Measurements from ENCODE around the gene RTKN2.

DNA sequence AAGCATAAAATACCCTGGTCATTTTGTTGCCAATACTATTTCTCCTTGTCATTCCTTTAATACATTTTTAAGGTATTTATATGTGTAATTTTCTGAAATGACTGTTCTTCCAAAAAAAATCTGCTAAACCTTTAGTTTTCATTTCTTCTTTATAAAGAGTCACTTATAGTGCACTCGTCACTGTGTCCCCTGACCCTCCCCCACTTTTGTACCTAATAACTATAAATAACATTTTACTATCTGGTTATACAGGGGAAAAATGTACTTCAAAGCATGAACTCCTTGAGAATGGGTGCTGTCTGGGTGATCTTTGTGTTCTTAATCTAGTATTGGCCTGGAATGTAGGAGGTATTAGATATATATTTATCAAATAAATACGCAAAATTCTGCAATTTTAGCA is 31.1 kb downstream of the RTKN2 start:
- no peak for TF ChIP-seq CTCF (IDR thresholded peaks at IDR 0.05)
- TF ChIP-seq POLR2AphosphoS5 (IDR thresholded peaks at IDR 0.05; ENCODE audit: low read depth, low read length) = no peak

Measured in Panc1 (cell line).